8988T (cell line): ENCODE results near the gene AVPR2.

Experiments used
- DNase-seq: peaks from one replicate; pipeline ENCODE4 v3.0.0; 2011

Gene AVPR2

GRCh38 chrX:153933748-153934147, 29.3 kb downstream of the AVPR2 start:
- no peak for DNase-seq

- no peak for DNase-seq
Measured at GRCh38 chrX:153934148-153934761, 29.8 kb downstream of the AVPR2 start.

GRCh38 chrX:153934762-153935325, 30.4 kb downstream of the AVPR2 start, which contains the start of gene NAA10:
Gene NAA10 (minus strand): TSS chrX:153935037. CDS start chrX:153934904, 133 bp downstream.
- DNase-seq, result peak; percentile 98

- no peak for DNase-seq
Measured at GRCh38 chrX:153935326-153935851, 30.9 kb downstream of the AVPR2 start.

- DNase-seq, result no peak
Measured at GRCh38 chrX:153937056-153937455, 32.6 kb downstream of the AVPR2 start.

GRCh38 chrX:153938226-153938786, 33.8 kb downstream of the AVPR2 start:
- DNase-seq, result no peak

- no peak for DNase-seq
Measured at GRCh38 chrX:153939573-153939972, 35.1 kb downstream of the AVPR2 start.

GRCh38 chrX:153941336-153942252, 37.1 kb downstream of the AVPR2 start:
- no peak for DNase-seq

GRCh38 chrX:153944140-153944799, 39.8 kb downstream of the AVPR2 start, which contains the start of gene RENBP:
Gene RENBP (minus strand): TSS chrX:153944643. CDS start chrX:153944610, 33 bp downstream.
- no peak for DNase-seq

GRCh38 chrX:153944800-153945150, 40.3 kb downstream of the AVPR2 start:
- DNase-seq, result no peak

- DNase-seq, result no peak
Measured at GRCh38 chrX:153945956-153946943, 41.8 kb downstream of the AVPR2 start.

- peak; percentile 86 for DNase-seq
Measured at GRCh38 chrX:153947009-153947769, 42.7 kb downstream of the AVPR2 start.

- no peak for DNase-seq
Measured at GRCh38 chrX:153948002-153948466, 43.6 kb downstream of the AVPR2 start.

- no peak for DNase-seq
Measured at GRCh38 chrX:153948847-153949805, 44.7 kb downstream of the AVPR2 start.

- no peak for DNase-seq
Measured at GRCh38 chrX:153950127-153950526, 45.7 kb downstream of the AVPR2 start.

- no peak for DNase-seq
Measured at GRCh38 chrX:153951683-153952372, 47.4 kb downstream of the AVPR2 start.

GRCh38 chrX:153952373-153953026, 48.0 kb downstream of the AVPR2 start:
- no peak for DNase-seq

GRCh38 chrX:153953342-153953830, 48.9 kb downstream of the AVPR2 start:
- DNase-seq, result peak; percentile 92
